ENCODE data around the gene PLAU. TPM values are rescaled to one million over a fixed set of nuclear protein-coding genes. Genes with fewer than 3 reads are reported as not detected.
A peak's percentile ranks its signal among the peaks of the same experiment; 100 is the strongest.

Gene PLAU
- total and polyA plus RNA-seq, 9 of the 15 experiments (the other 6 are each of a cell fraction or from before 2014, with no cell fraction given): 2.1 to 16.9 (median 3.3) TPM

- peak; percentile 57 for TF ChIP-seq TEAD4 (IDR thresholded peaks at IDR 0.05; ENCODE audit: low read length)
- TF ChIP-seq TEAD4 (CRISPR knock-in tag; IDR thresholded peaks at IDR 0.05; ENCODE audit: borderline replicate concordance): no peak
- TF ChIP-seq ZNF175 (CRISPR knock-in tag; IDR thresholded peaks at IDR 0.05; ENCODE audit: low read depth): peak; percentile 55; the same call in 1 of the 2 replicates
- TF ChIP-seq FOXK2 (conservative IDR thresholded peaks at IDR 0.05 in 1 of 2, IDR thresholded peaks at IDR 0.05 in 1 of 2; ENCODE audit: low read depth in 2 of 2): peak; percentile 74 to 81; a peak in 3 of 4 replicates
- TF ChIP-seq ZNF347 (CRISPR knock-in tag; IDR thresholded peaks at IDR 0.05; ENCODE audit: low read depth): no peak
- TF ChIP-seq RFX5 (IDR thresholded peaks at IDR 0.05; ENCODE audit: low read depth, low read length): peak; percentile 55; the same call in 1 of the 2 replicates
- no peak for TF ChIP-seq ZNF707 (CRISPR knock-in tag; conservative IDR thresholded peaks at IDR 0.05)
- no peak for TF ChIP-seq TCF15 (CRISPR knock-in tag; IDR thresholded peaks at IDR 0.05)
- TF ChIP-seq ASH1L (IDR thresholded peaks at IDR 0.05; ENCODE audit: borderline replicate concordance, low read depth, partially characterized antibody): no peak
- no peak for TF ChIP-seq NELFE (IDR thresholded peaks at IDR 0.05; ENCODE audit: insufficient read depth, insufficient read length)
- TF ChIP-seq PHF8 (IDR thresholded peaks at IDR 0.05; ENCODE audit: borderline replicate concordance, low read length): no peak
- TF ChIP-seq HBP1 (CRISPR knock-in tag; IDR thresholded peaks at IDR 0.05): peak; percentile 66; the same call in 1 of the 2 replicates
- no peak for TF ChIP-seq USF1 (CRISPR knock-in tag; IDR thresholded peaks at IDR 0.05)
- TF ChIP-seq TCFL5 (CRISPR knock-in tag; conservative IDR thresholded peaks at IDR 0.05): no peak
- TF ChIP-seq POLR3G (IDR thresholded peaks at IDR 0.05; ENCODE audit: extremely low read depth, insufficient read length, insufficient replicate concordance): no peak
- TF ChIP-seq SOX6 (IDR thresholded peaks at IDR 0.05): peak; percentile 87
- peak; percentile 67; the same call in 1 of the 2 replicates for TF ChIP-seq GABPA (tag; conservative IDR thresholded peaks at IDR 0.05; ENCODE audit: low read depth)
- peak; percentile 93 for TF ChIP-seq ATF7 (IDR thresholded peaks at IDR 0.05)
- TF ChIP-seq FOXM1 (IDR thresholded peaks at IDR 0.05; ENCODE audit: low read depth): no peak
- no peak for TF ChIP-seq FOXM1 (CRISPR knock-in tag; IDR thresholded peaks at IDR 0.05; ENCODE audit: low read depth)
- peak; percentile 80 for TF ChIP-seq ELF1 (tag; IDR thresholded peaks at IDR 0.05)
- peak; percentile 73; the same call in 1 of the 2 replicates for TF ChIP-seq HLTF (IDR thresholded peaks at IDR 0.05)
- TF ChIP-seq C11orf30 (IDR thresholded peaks at IDR 0.05; ENCODE audit: low read depth): peak; percentile 25; the same call in 1 of the 2 replicates
- TF ChIP-seq PCBP2 (IDR thresholded peaks at IDR 0.05; ENCODE audit: low read depth, low read length, poor library complexity, severe bottlenecking): no peak
- TF ChIP-seq RB1 (IDR thresholded peaks at IDR 0.05; ENCODE audit: low read depth): peak; percentile 94
Measured at GRCh38 chr10:73879296-73880173, 31.4 kb upstream of the PLAU start (continued).

Measured in K562 (cell line).